HEK293T (cell line): ENCODE results near the gene SDHAF2.

Experiments
- CTCF ChIA-PET: fragments of 350-600 bp; formaldehyde crosslinking; extraction: SDS; loops from one replicate; lab custom pipeline; 2021; ENCODE audit warnings: antibody characterized with exemption, inconsistent platforms; lab: Yijun Ruan, JAX
- POLR2A ChIA-PET: fragments of 350-600 bp; formaldehyde crosslinking; extraction: SDS; loops from one replicate; lab custom pipeline; 2020; ENCODE audit warnings: antibody characterized with exemption, inconsistent platforms; lab: Yijun Ruan, JAX
- DNase-seq: peaks from one replicate; pipeline ENCODE4 v3.0.0; 2012; ENCODE audit warnings: mixed read lengths; ENCODE audit errors: extremely low spot score
- ARNT ChIP-seq: fragments of 450-650 bp; IDR thresholded peaks from 2 replicates; pipeline ENCODE4 v1.6.1; 2017; ENCODE audit warnings: mild to moderate bottlenecking
- BHLHE40 ChIP-seq: fragments of 450-650 bp; IDR thresholded peaks from 2 replicates; pipeline ENCODE4 v1.6.1; 2016; ENCODE audit warnings: mild to moderate bottlenecking, moderate library complexity, borderline replicate concordance
- CTBP1 ChIP-seq: fragments of 450-650 bp; IDR thresholded peaks from 2 replicates; pipeline ENCODE4 v1.6.1; 2016; ENCODE audit warnings: borderline replicate concordance
- ELF4 ChIP-seq: fragments of 450-650 bp; IDR thresholded peaks from 2 replicates; pipeline ENCODE4 v1.6.1; 2017; ENCODE audit warnings: antibody characterized with exemption
- FOXA1 ChIP-seq: fragments of 450-650 bp; IDR thresholded peaks from 2 replicates; pipeline ENCODE4 v1.6.1; 2016; ENCODE audit warnings: mild to moderate bottlenecking
- FOXK2 ChIP-seq: fragments of 450-650 bp; IDR thresholded peaks from 2 replicates; pipeline ENCODE4 v1.6.1; 2016; ENCODE audit warnings: mild to moderate bottlenecking
- FOXM1 ChIP-seq: fragments of 450-650 bp; IDR thresholded peaks from 2 replicates; pipeline ENCODE4 v1.6.1; 2017; ENCODE audit warnings: mild to moderate bottlenecking, borderline replicate concordance
- HDGF ChIP-seq: fragments of 450-650 bp; IDR thresholded peaks from 2 replicates; pipeline ENCODE4 v1.6.1; 2017; ENCODE audit warnings: antibody characterized with exemption, borderline replicate concordance
- L3MBTL2 ChIP-seq: fragments of 450-650 bp; conservative IDR thresholded peaks from 2 replicates; pipeline ENCODE4 v1.6.1; 2016; ENCODE audit warnings: mild to moderate bottlenecking
- LEF1 ChIP-seq: fragments of 450-650 bp; IDR thresholded peaks from 2 replicates; pipeline ENCODE4 v1.6.1; 2017; ENCODE audit warnings: mild to moderate bottlenecking, borderline replicate concordance
- NFRKB ChIP-seq: fragments of 450-650 bp; IDR thresholded peaks from 2 replicates; pipeline ENCODE4 v1.6.1; 2016; ENCODE audit warnings: mild to moderate bottlenecking, moderate library complexity
- PKNOX1 ChIP-seq: fragments of 450-650 bp; IDR thresholded peaks from 2 replicates; pipeline ENCODE4 v1.6.1; 2016
- SP1 ChIP-seq: fragments of 450-650 bp; IDR thresholded peaks from 2 replicates; pipeline ENCODE4 v1.6.1; 2017
- SUZ12 ChIP-seq: fragments of 450-650 bp; IDR thresholded peaks from 2 replicates; pipeline ENCODE4 v1.6.1; 2016; ENCODE audit warnings: mild to moderate bottlenecking
- TARDBP ChIP-seq: fragments of 450-650 bp; IDR thresholded peaks from 2 replicates; pipeline ENCODE4 v1.6.1; 2016
- ZNF384 ChIP-seq: fragments of 450-650 bp; IDR thresholded peaks from 2 replicates; pipeline ENCODE4 v1.6.1; 2016

Gene SDHAF2

GRCh38 chr11:61414547-61414946, 15.4 kb upstream of the SDHAF2 start:
- TF ChIP-seq TARDBP (no peak), FOXK2 (no peak), FOXA1 (no peak), SP1 (no peak), NFRKB (no peak), ARNT (no peak), HDGF (no peak), ZNF384 (no peak), LEF1 (no peak), CTBP1 (no peak), L3MBTL2 (no peak)
- CTCF ChIA-PET: no interaction called here
- POLR2A ChIA-PET: no interaction called here
- DNase-seq: no peak

GRCh38 chr11:61415381-61415780, 14.5 kb upstream of the SDHAF2 start:
- CTCF ChIA-PET: no interaction called here
- POLR2A ChIA-PET: no interaction called here
- no peak for DNase-seq
- TF ChIP-seq ARNT (no peak), ELF4 (no peak), BHLHE40 (no peak), LEF1 (no peak), FOXA1 (no peak), NFRKB (no peak), TARDBP (no peak), HDGF (no peak), FOXK2 (no peak), L3MBTL2 (no peak), PKNOX1 (no peak), SUZ12 (no peak), ZNF384 (no peak), SP1 (no peak)

DNA sequence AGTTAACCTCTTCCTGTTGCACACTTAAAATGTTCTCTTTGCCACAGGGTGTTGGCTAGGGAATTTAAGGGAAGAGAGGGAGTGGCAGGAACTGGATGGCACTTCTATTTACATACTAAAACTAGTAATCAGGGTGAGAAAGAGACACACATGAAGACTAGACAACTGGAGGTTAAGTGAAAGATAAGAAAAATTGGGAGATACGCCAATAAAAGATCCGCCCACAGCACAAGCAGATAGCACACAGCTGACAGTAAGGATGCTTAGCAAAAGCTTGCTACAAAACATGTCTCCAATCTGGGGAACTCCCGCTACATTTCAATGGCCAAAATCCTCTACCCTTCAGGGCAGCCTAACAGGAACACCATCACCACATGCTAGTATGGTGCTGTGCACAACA, 13.0 kb upstream of the SDHAF2 start:
- DNase-seq: no peak
- CTCF ChIA-PET: interaction anchor here (0.7 kb wide), 1 partner anchor 61 kb away, joined by 3 read pairs; no protein-coding TSS in a partner anchor
- POLR2A ChIA-PET: interaction anchor here (2.2 kb wide), 1 partner anchor 13 kb away, joined by 17 read pairs; the partner anchor contains the start of genes CPSF7 and SDHAF2

DNA sequence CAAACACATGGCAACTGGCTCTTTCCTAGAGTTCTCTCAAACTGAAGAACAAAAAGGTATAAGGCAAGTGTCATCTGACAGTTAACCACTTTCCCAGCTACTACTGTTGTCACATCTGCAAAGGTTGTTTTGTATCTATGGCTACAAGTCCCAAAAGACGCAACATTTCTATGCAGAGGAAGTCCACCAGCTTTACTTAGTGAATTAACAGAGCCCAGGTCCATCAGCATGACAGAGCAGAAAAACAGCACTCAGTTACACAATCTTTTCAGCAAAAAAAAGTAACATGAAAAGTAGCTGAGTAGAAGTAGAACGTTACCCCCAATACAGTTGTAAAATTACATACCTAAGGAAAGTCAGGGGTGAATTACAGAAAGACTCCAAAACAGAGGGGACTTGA, 12.3 kb upstream of the SDHAF2 start:
- no peak for DNase-seq
- TF ChIP-seq ZNF384 (no peak), PKNOX1 (no peak), FOXK2 (no peak), LEF1 (no peak), FOXA1 (no peak), HDGF (no peak), SP1 (no peak), ELF4 (no peak), SUZ12 (no peak), TARDBP (no peak), BHLHE40 (no peak), FOXM1 (no peak), L3MBTL2 (no peak), ARNT (no peak), NFRKB (no peak), CTBP1 (no peak)
- ChIA-PET POLR2A (interaction anchor here (2.0 to 2.2 kb wide), 2 partner anchors 12 to 25 kb away, joined by 4 to 17 read pairs; partner anchors contain the start of genes CPSF7, SDHAF2 and TMEM216), CTCF (no interaction called here)

More for the DNA sequence above, 13.0 kb upstream of the SDHAF2 start:
- TF ChIP-seq FOXM1: no peak
- TF ChIP-seq BHLHE40: no peak
- TF ChIP-seq HDGF: no peak
- no peak for TF ChIP-seq SP1
- TF ChIP-seq SUZ12: no peak
- TF ChIP-seq LEF1: no peak
- no peak for TF ChIP-seq ZNF384
- TF ChIP-seq ELF4: no peak
- TF ChIP-seq ARNT: no peak
- no peak for TF ChIP-seq FOXA1
- no peak for TF ChIP-seq TARDBP
- TF ChIP-seq NFRKB: no peak
- TF ChIP-seq PKNOX1: no peak
- no peak for TF ChIP-seq L3MBTL2

DNA sequence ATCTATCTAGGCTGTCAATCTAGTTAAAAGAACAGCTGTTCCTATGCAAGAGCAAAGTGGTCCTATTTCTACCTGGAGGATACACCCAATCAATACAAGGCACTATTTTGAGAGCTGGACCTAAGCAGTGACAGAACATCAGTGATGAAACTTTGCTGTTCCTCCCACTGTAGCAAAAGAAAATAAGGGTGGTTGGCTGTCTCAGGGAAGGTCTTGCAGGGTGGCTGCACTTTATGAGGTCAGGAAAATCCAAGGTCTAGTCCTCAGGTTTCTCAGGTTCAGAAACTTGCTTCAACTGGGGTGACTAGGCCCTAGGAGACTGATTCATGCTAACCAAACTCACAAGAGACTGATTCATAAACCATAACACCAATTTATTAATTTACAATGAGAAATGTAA, 11.8 kb upstream of the SDHAF2 start:
- TF ChIP-seq FOXK2 (no peak), TARDBP (no peak), FOXM1 (no peak), BHLHE40 (no peak), SP1 (no peak), L3MBTL2 (no peak), FOXA1 (no peak), HDGF (no peak), CTBP1 (no peak), PKNOX1 (no peak), NFRKB (no peak), SUZ12 (no peak), ELF4 (no peak), ARNT (no peak), ZNF384 (no peak), LEF1 (no peak)
- ChIA-PET POLR2A (interaction anchor here (2.0 to 2.2 kb wide), 2 partner anchors 11 to 26 kb away, joined by 4 to 17 read pairs; partner anchors contain the start of genes CPSF7, SDHAF2 and TMEM216), CTCF (no interaction called here)
- no peak for DNase-seq
